GM23338 (cell line): Measurements from ENCODE around the gene RGS3. TPM values are rescaled to one million over a fixed set of nuclear protein-coding genes. Genes with fewer than 3 reads are reported as not detected.

Source experiments
- ATAC-seq: fragments of 200-7000 bp; cut with Tn5 transposase; 3 replicates; pipeline ENCODE4 v1.9.1; 2020
- DNase-seq: peaks from one replicate; pipeline ENCODE4 v3.0.0-alpha.2; 2015; ENCODE audit warnings: low spot score
- H2AFZ ChIP-seq: fragments of 200-600 bp; sonication (generic); 2 replicates; pipeline ENCODE4 v1.8.0; 2016; ENCODE audit warnings: antibody characterized with exemption, mild to moderate bottlenecking, moderate library complexity
- H3F3A ChIP-seq: fragments of 200-600 bp; sonication (generic); replicated peaks from 2 replicates; pipeline ENCODE4 v1.8.0; 2017; ENCODE audit warnings: antibody characterized with exemption, mixed run types, low read depth
- H3K27ac ChIP-seq: fragments of 200-600 bp; sonication (generic); 2 replicates; pipeline ENCODE4 v1.6.1; 2016; ENCODE audit warnings: low read depth
- H3K27me3 ChIP-seq: fragments of 200-600 bp; sonication (generic); 2 replicates; pipeline ENCODE4 v1.8.0; 2016; ENCODE audit warnings: mild to moderate bottlenecking, mixed run types, moderate library complexity; ENCODE audit not compliant: insufficient read depth
- H3K36me3 ChIP-seq: fragments of 200-600 bp; sonication (generic); 2 replicates; pipeline ENCODE4 v1.8.0; 2016; ENCODE audit warnings: mild to moderate bottlenecking; ENCODE audit not compliant: insufficient read depth
- H3K4me1 ChIP-seq: fragments of 200-600 bp; sonication (generic); 2 replicates; pipeline ENCODE4 v1.8.0; 2016; ENCODE audit warnings: mild to moderate bottlenecking, moderate library complexity; ENCODE audit not compliant: insufficient read depth
- H3K4me2 ChIP-seq: fragments of 200-600 bp; sonication (generic); 2 replicates; pipeline ENCODE4 v1.7.1; 2017; ENCODE audit warnings: mixed run types
- H3K4me3 ChIP-seq: fragments of 200-600 bp; sonication (generic); 2 replicates; pipeline ENCODE4 v1.6.1; 2016; ENCODE audit warnings: mixed run types
- H3K79me2 ChIP-seq: fragments of 200-600 bp; sonication (generic); replicated peaks from 2 replicates; pipeline ENCODE4 v1.8.0; 2017; ENCODE audit warnings: mild to moderate bottlenecking; ENCODE audit not compliant: insufficient read depth
- H3K9me2 ChIP-seq: fragments of 200-600 bp; sonication (generic); 2 replicates; pipeline ENCODE4 v1.8.0; 2017; ENCODE audit not compliant: insufficient read depth
- H4K20me1 ChIP-seq: fragments of 200-600 bp; sonication (generic); replicated peaks from 2 replicates; pipeline ENCODE4 v1.8.0; 2017; ENCODE audit warnings: mild to moderate bottlenecking; ENCODE audit not compliant: insufficient read depth
- H3K27ac Mint-ChIP-seq: 2 replicates; pipeline ENCODE4 v1.8.0; 2020; ENCODE audit warnings: inconsistent platforms, mild to moderate bottlenecking, moderate library complexity, mixed read lengths
- H3K27me3 Mint-ChIP-seq: 3 replicates; pipeline ENCODE4 v1.8.0; 2022; ENCODE audit warnings: low read depth, mild to moderate bottlenecking, moderate library complexity, mixed read lengths, inconsistent platforms; ENCODE audit not compliant: insufficient read depth, poor library complexity
- H3K36me3 Mint-ChIP-seq: 3 replicates; pipeline ENCODE4 v1.8.0; 2021; ENCODE audit warnings: low read depth, mild to moderate bottlenecking, inconsistent platforms, moderate library complexity, mixed read lengths
- H3K4me1 Mint-ChIP-seq: 3 replicates; pipeline ENCODE4 v1.8.0; 2020; ENCODE audit warnings: mild to moderate bottlenecking, inconsistent platforms, mixed read lengths
- H3K4me3 Mint-ChIP-seq: 3 replicates; pipeline ENCODE4 v1.8.0; 2021; ENCODE audit warnings: moderate library complexity, mild to moderate bottlenecking, inconsistent platforms, mixed read lengths
- H3K9me3 Mint-ChIP-seq: 3 replicates; pipeline ENCODE4 v1.8.0; 2020; ENCODE audit warnings: moderate library complexity, mild to moderate bottlenecking, inconsistent platforms, mixed read lengths
- CREB1 ChIP-seq: fragments of 250-450 bp; sonication (Bioruptor Pico); IDR thresholded peaks from 2 replicates; pipeline ENCODE4 v1.5.0; 2020; ENCODE audit warnings: low read depth, mild to moderate bottlenecking, moderate library complexity
- ETS1 ChIP-seq: IDR thresholded peaks from 2 replicates; pipeline ENCODE4 v1.6.1; 2016; ENCODE audit warnings: antibody characterized with exemption
- EZH2 ChIP-seq: fragments of 200-600 bp; sonication (generic); IDR thresholded peaks from one replicate; pipeline ENCODE4 v1.8.0; 2017; ENCODE audit warnings: antibody characterized with exemption, mild to moderate bottlenecking, low read depth; ENCODE audit not compliant: unreplicated experiment
- EZH2phosphoT487 ChIP-seq: fragments of 200-600 bp; sonication (generic); IDR thresholded peaks from one replicate; pipeline ENCODE4 v1.8.1; 2018; ENCODE audit warnings: antibody characterized with exemption; ENCODE audit not compliant: unreplicated experiment
- JUNB ChIP-seq: IDR thresholded peaks from one replicate; pipeline ENCODE4 v1.6.1; 2016; ENCODE audit warnings: antibody characterized with exemption; ENCODE audit not compliant: unreplicated experiment
- NANOG ChIP-seq: IDR thresholded peaks from 2 replicates; pipeline ENCODE4 v1.6.1; 2016; ENCODE audit warnings: antibody characterized with exemption, borderline replicate concordance
- POLR2AphosphoS5 ChIP-seq: IDR thresholded peaks from 2 replicates; pipeline ENCODE4 v1.6.1; 2016; ENCODE audit warnings: antibody characterized with exemption, low read depth
- STAT1 ChIP-seq: IDR thresholded peaks from one replicate; pipeline ENCODE4 v1.6.1; 2016; ENCODE audit warnings: antibody characterized with exemption; ENCODE audit not compliant: unreplicated experiment
- ZNF114 ChIP-seq: fragments of 250-450 bp; sonication (Bioruptor Pico); IDR thresholded peaks from 2 replicates; pipeline ENCODE4 v1.5.0; 2020; ENCODE audit warnings: mild to moderate bottlenecking, moderate library complexity
- ZNF331 ChIP-seq: fragments of 250-450 bp; sonication (Bioruptor Pico); IDR thresholded peaks from 2 replicates; pipeline ENCODE4 v1.5.0; 2020; ENCODE audit warnings: low read depth, mild to moderate bottlenecking, moderate library complexity
- polyA plus RNA-seq: library from polyadenylated mRNA; unstranded; fragments of >200 nt; fragmentation: Nextera tagmentation; extraction: Ambion mirVana; gene quantifications from 2 replicates; pipeline ENCODE4 v1.2.1, GENCODE V29; 2016
- total RNA-seq: library from RNA; depleted of rRNA; stranded (reverse); fragments of >200 nt; shearing (Covaris generic); gene quantifications from 2 replicates; pipeline ENCODE4 v1.2.3, GENCODE V29; 2014
- TF ChIP-seq, protein P1 (sequence below): IDR thresholded peaks from one replicate; pipeline ENCODE4 v1.6.1; 2018; ENCODE audit warnings: antibody characterized with exemption; ENCODE audit not compliant: unreplicated experiment
- TF ChIP-seq, protein P2 (sequence below): fragments of 250-450 bp; sonication (Bioruptor Pico); IDR thresholded peaks from 2 replicates; pipeline ENCODE4 v1.5.0; 2020; ENCODE audit warnings: mild to moderate bottlenecking, moderate library complexity
- TF ChIP-seq, protein P3 (sequence below), 2 experiments: fragments of 200-600 bp in 1 of 2; sonication (generic) in 1 of 2; conservative IDR thresholded peaks; 2 replicates each; pipeline versions ENCODE4 v1.5.1 to v1.6.1; 2016 to 2017; ENCODE audit warnings: antibody characterized with exemption in 2 of 2, low read depth in 2 of 2, mild to moderate bottlenecking in 2 of 2, moderate library complexity in 1 of 2

Gene RGS3
- total and polyA plus RNA-seq, 2 experiments from 2014 or later: 14.2 to 24.3 TPM

DNA sequence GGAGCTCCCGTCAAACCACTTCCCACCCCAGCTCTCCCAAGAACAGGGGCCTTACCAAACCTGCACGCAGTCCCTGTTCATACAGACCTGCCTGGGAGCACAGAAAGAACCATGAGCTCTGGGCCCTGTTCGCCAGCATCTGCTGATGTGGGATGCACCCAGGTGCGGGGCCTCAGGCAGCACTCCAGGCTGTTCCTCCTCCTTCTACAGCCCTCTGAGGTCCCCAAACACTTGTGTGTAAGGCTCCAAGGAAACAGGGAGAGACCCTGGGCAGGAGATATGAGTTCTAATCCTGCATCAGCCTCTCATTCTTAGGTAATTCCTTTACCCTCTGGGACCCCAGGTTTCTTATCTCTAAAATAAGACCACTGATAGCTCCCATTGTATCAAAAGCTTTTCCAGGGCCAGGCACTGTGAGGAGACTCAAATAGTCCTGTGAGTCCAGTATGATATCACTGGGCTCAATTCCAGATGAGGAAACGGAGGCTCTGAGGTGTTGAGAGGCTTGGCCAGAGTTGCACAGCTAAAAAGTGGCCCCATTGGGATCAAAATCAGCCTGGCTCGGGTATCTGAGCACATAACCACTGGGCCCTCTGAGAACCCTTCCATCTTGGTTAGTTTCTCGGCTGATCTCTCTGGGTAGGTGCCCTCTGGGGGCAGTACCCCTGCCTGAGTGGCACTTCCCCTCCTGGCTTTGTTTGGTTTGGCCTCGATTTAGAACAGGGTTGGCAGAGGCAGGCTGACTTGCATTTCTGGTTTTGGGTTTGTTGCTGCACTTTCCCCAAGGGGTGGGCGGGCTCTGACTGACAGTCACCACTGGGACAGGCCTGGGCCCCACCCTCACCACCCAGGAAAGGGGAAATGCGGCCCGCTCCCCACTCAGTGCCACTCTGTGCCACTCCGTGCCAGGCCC lies 116.8 kb downstream of the RGS3 start:
- H2AFZ ChIP-seq: no peak overlapping the region
- H3K27ac Mint-ChIP-seq: no peak overlapping the region; the same call in 1 of the 2 replicates
- no peaks in the 10 kb centered on the region for H3K79me2 ChIP-seq
- TF ChIP-seq ETS1 (no peak), EZH2 (no peak), EZH2phosphoT487 (no peak), ZNF331 (CRISPR knock-in tag) (no peak), STAT1 (no peak), NANOG (no peak), CREB1 (CRISPR knock-in tag) (no peak), ZNF114 (CRISPR knock-in tag) (no peak), POLR2AphosphoS5 (no peak), JUNB (no peak)
- TF ChIP-seq, protein P1, sequence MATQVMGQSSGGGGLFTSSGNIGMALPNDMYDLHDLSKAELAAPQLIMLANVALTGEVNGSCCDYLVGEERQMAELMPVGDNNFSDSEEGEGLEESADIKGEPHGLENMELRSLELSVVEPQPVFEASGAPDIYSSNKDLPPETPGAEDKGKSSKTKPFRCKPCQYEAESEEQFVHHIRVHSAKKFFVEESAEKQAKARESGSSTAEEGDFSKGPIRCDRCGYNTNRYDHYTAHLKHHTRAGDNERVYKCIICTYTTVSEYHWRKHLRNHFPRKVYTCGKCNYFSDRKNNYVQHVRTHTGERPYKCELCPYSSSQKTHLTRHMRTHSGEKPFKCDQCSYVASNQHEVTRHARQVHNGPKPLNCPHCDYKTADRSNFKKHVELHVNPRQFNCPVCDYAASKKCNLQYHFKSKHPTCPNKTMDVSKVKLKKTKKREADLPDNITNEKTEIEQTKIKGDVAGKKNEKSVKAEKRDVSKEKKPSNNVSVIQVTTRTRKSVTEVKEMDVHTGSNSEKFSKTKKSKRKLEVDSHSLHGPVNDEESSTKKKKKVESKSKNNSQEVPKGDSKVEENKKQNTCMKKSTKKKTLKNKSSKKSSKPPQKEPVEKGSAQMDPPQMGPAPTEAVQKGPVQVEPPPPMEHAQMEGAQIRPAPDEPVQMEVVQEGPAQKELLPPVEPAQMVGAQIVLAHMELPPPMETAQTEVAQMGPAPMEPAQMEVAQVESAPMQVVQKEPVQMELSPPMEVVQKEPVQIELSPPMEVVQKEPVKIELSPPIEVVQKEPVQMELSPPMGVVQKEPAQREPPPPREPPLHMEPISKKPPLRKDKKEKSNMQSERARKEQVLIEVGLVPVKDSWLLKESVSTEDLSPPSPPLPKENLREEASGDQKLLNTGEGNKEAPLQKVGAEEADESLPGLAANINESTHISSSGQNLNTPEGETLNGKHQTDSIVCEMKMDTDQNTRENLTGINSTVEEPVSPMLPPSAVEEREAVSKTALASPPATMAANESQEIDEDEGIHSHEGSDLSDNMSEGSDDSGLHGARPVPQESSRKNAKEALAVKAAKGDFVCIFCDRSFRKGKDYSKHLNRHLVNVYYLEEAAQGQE: no peak
- TF ChIP-seq, protein P2, sequence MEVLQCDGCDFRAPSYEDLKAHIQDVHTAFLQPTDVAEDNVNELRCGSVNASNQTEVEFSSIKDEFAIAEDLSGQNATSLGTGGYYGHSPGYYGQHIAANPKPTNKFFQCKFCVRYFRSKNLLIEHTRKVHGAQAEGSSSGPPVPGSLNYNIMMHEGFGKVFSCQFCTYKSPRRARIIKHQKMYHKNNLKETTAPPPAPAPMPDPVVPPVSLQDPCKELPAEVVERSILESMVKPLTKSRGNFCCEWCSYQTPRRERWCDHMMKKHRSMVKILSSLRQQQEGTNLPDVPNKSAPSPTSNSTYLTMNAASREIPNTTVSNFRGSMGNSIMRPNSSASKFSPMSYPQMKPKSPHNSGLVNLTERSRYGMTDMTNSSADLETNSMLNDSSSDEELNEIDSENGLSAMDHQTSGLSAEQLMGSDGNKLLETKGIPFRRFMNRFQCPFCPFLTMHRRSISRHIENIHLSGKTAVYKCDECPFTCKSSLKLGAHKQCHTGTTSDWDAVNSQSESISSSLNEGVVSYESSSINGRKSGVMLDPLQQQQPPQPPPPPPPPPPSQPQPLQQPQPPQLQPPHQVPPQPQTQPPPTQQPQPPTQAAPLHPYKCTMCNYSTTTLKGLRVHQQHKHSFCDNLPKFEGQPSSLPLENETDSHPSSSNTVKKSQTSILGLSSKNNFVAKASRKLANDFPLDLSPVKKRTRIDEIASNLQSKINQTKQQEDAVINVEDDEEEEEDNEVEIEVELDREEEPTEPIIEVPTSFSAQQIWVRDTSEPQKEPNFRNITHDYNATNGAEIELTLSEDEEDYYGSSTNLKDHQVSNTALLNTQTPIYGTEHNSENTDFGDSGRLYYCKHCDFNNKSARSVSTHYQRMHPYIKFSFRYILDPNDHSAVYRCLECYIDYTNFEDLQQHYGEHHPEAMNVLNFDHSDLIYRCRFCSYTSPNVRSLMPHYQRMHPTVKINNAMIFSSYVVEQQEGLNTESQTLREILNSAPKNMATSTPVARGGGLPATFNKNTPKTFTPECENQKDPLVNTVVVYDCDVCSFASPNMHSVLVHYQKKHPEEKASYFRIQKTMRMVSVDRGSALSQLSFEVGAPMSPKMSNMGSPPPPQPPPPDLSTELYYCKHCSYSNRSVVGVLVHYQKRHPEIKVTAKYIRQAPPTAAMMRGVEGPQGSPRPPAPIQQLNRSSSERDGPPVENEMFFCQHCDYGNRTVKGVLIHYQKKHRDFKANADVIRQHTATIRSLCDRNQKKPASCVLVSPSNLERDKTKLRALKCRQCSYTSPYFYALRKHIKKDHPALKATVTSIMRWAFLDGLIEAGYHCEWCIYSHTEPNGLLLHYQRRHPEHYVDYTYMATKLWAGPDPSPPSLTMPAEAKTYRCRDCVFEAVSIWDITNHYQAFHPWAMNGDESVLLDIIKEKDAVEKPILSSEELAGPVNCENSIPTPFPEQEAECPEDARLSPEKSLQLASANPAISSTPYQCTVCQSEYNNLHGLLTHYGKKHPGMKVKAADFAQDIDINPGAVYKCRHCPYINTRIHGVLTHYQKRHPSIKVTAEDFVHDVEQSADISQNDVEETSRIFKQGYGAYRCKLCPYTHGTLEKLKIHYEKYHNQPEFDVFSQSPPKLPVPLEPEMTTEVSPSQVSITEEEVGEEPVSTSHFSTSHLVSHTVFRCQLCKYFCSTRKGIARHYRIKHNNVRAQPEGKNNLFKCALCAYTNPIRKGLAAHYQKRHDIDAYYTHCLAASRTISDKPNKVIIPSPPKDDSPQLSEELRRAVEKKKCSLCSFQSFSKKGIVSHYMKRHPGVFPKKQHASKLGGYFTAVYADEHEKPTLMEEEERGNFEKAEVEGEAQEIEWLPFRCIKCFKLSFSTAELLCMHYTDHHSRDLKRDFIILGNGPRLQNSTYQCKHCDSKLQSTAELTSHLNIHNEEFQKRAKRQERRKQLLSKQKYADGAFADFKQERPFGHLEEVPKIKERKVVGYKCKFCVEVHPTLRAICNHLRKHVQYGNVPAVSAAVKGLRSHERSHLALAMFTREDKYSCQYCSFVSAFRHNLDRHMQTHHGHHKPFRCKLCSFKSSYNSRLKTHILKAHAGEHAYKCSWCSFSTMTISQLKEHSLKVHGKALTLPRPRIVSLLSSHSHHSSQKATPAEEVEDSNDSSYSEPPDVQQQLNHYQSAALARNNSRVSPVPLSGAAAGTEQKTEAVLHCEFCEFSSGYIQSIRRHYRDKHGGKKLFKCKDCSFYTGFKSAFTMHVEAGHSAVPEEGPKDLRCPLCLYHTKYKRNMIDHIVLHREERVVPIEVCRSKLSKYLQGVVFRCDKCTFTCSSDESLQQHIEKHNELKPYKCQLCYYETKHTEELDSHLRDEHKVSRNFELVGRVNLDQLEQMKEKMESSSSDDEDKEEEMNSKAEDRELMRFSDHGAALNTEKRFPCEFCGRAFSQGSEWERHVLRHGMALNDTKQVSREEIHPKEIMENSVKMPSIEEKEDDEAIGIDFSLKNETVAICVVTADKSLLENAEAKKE (CRISPR knock-in tag): no peak
- TF ChIP-seq, protein P3, sequence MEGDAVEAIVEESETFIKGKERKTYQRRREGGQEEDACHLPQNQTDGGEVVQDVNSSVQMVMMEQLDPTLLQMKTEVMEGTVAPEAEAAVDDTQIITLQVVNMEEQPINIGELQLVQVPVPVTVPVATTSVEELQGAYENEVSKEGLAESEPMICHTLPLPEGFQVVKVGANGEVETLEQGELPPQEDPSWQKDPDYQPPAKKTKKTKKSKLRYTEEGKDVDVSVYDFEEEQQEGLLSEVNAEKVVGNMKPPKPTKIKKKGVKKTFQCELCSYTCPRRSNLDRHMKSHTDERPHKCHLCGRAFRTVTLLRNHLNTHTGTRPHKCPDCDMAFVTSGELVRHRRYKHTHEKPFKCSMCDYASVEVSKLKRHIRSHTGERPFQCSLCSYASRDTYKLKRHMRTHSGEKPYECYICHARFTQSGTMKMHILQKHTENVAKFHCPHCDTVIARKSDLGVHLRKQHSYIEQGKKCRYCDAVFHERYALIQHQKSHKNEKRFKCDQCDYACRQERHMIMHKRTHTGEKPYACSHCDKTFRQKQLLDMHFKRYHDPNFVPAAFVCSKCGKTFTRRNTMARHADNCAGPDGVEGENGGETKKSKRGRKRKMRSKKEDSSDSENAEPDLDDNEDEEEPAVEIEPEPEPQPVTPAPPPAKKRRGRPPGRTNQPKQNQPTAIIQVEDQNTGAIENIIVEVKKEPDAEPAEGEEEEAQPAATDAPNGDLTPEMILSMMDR (conservative IDR thresholded peaks at IDR 0.05; ENCODE audit: low read depth in 2 of 2): no peak
- no peak overlapping the region for H3K4me3 ChIP-seq
- peaks cover 5% of the 10 kb centered on the region for H3K27me3 Mint-ChIP-seq
- H3K36me3 ChIP-seq: no peaks in the 10 kb centered on the region
- peaks cover 5% of the 10 kb centered on the region; the same call in 1 of the 3 replicates for H3K36me3 Mint-ChIP-seq
- no peaks in the 10 kb centered on the region for H4K20me1 ChIP-seq
- H3K4me2 ChIP-seq: no peak overlapping the region
- no peaks in the 10 kb centered on the region for H3K9me3 Mint-ChIP-seq
- no peaks in the 10 kb centered on the region for H3F3A ChIP-seq
- ATAC-seq (no peak), DNase-seq (no peak)
- H3K4me1 Mint-ChIP-seq: peaks cover 14% of the 10 kb centered on the region
- no peaks in the 10 kb centered on the region for H3K9me2 ChIP-seq
- H3K4me3 Mint-ChIP-seq: no peak overlapping the region
- H3K27me3 ChIP-seq: no peaks in the 10 kb centered on the region
- peaks cover 6% of the 10 kb centered on the region; the same call in 1 of the 2 replicates for H3K4me1 ChIP-seq
- H3K27ac ChIP-seq: no peak overlapping the region
